ENCODE results near the gene SAMD11. TPM values are rescaled to one million over a fixed set of nuclear protein-coding genes. Genes with fewer than 3 reads are reported as not detected.

Gene SAMD11
- polyA plus RNA-seq, 2 of the 4 experiments (the other 2 are of a cell fraction), result 22.4 to 52.8 TPM

GRCh38 chr1:981955-982558 lies 58.3 kb downstream of the SAMD11 start, which contains the start of gene PERM1:
Gene PERM1, minus strand, starts transcription at chr1:982093. Its CDS starts 1,064 bp downstream, at chr1:981029.
- ATAC-seq (no peak), FAIRE-seq (no peak), DNase-seq (ENCODE audit: low read depth in 1 of 2, low spot score in 1 of 2) (no peak)
- ChIA-PET POLR2A (no interaction called here), CTCF (interaction anchor here (0.8 to 7.6 kb wide), 10 partner anchors 12 to 309 kb away, joined by 3 to 126 read pairs (median 18); partner anchors contain the start of genes HES4 and ISG15)
- no peaks in the 10 kb centered on the region for H3K9me3 ChIP-seq
- no peaks in the 10 kb centered on the region for H3K4me1 ChIP-seq
- WGBS (ENCODE audit: missing lambda C conversion rate), result 80% methylated on average over 3 of the region's 28 CpGs
- H3K27ac ChIP-seq, result no peak within 1 kb of the TSS
- TF ChIP-seq MAX (IDR thresholded peaks at IDR 0.05), result no peak
- no peak for TF ChIP-seq RAD21 (conservative IDR thresholded peaks at IDR 0.05 in 1 of 2, IDR thresholded peaks at IDR 0.05 in 1 of 2)
- TF ChIP-seq TP53 (CRISPR knock-in tag; IDR thresholded peaks at IDR 0.05), result no peak
- TF ChIP-seq GATA3 (IDR thresholded peaks at IDR 0.05; ENCODE audit: borderline replicate concordance), result no peak
- TF ChIP-seq BCL3 (IDR thresholded peaks at IDR 0.05), result no peak
- no peak for TF ChIP-seq CBX8 (IDR thresholded peaks at IDR 0.05)
- TF ChIP-seq RFX5 (IDR thresholded peaks at IDR 0.05), result no peak
- no peak for TF ChIP-seq FOSL2 (IDR thresholded peaks at IDR 0.05)
- no peak for TF ChIP-seq FOSL2 (CRISPR knock-in tag; IDR thresholded peaks at IDR 0.05)
- TF ChIP-seq HMGXB4 (CRISPR knock-in tag; IDR thresholded peaks at IDR 0.05; ENCODE audit: borderline replicate concordance), result no peak
- no peak for TF ChIP-seq ZSCAN20 (CRISPR knock-in tag; IDR thresholded peaks at IDR 0.05)
- no peak for TF ChIP-seq NR3C1 (IDR thresholded peaks at IDR 0.05)
- TF ChIP-seq RCOR1 (IDR thresholded peaks at IDR 0.05; ENCODE audit: low read depth, low read length), result no peak
- TF ChIP-seq PBX3 (IDR thresholded peaks at IDR 0.05), result no peak
- TF ChIP-seq RNF2 (IDR thresholded peaks at IDR 0.05; ENCODE audit: borderline replicate concordance, low read depth), result no peak
- TF ChIP-seq CEBPB (IDR thresholded peaks at IDR 0.05), result no peak
- no peak for TF ChIP-seq NFE2L2 (conservative IDR thresholded peaks at IDR 0.05; ENCODE audit: low read length)
- TF ChIP-seq USF2 (IDR thresholded peaks at IDR 0.05), result no peak
- no peak within 1 kb of the TSS for H3K4me2 ChIP-seq
- no peak within 1 kb of the TSS for H3K4me3 ChIP-seq

GRCh38 chr1:982765-983436 lies 59.2 kb downstream of the SAMD11 start:
- WGBS (ENCODE audit: missing lambda C conversion rate), result 89% methylated on average over 27 of the region's 43 CpGs
- H3K4me3 ChIP-seq, result no peak overlapping the region
- no peak for FAIRE-seq
- H3K9me3 ChIP-seq, result no peaks in the 10 kb centered on the region
- DNase-seq (ENCODE audit: low read depth in 1 of 2, low spot score in 1 of 2), result no peak
- ATAC-seq, result no peak
- TF ChIP-seq CHD4 (IDR thresholded peaks at IDR 0.05; ENCODE audit: borderline replicate concordance) (no peak), KDM5A (IDR thresholded peaks at IDR 0.05) (no peak), NPAS2 (CRISPR knock-in tag; IDR thresholded peaks at IDR 0.05; ENCODE audit: borderline replicate concordance) (no peak), EHMT2 (IDR thresholded peaks at IDR 0.05; ENCODE audit: low read depth) (no peak), CTCF (IDR thresholded peaks at IDR 0.05) (no peak), HES2 (IDR thresholded peaks at IDR 0.05) (no peak), FOSL2 (IDR thresholded peaks at IDR 0.05) (no peak), FOSL2 (CRISPR knock-in tag; IDR thresholded peaks at IDR 0.05) (no peak), RFX5 (IDR thresholded peaks at IDR 0.05) (no peak), TFCP2L1 (CRISPR knock-in tag; IDR thresholded peaks at IDR 0.05) (no peak), ZNF302 (CRISPR knock-in tag; IDR thresholded peaks at IDR 0.05) (no peak), HOXB5 (CRISPR knock-in tag; IDR thresholded peaks at IDR 0.05) (no peak), USF2 (IDR thresholded peaks at IDR 0.05) (no peak), MYC (IDR thresholded peaks at IDR 0.05; ENCODE audit: borderline replicate concordance, low read length) (no peak), GATA3 (IDR thresholded peaks at IDR 0.05; ENCODE audit: borderline replicate concordance) (no peak)
- POLR2A ChIA-PET, result no interaction called here
- H3K4me1 ChIP-seq, result no peaks in the 10 kb centered on the region
- CTCF ChIA-PET, result interaction anchor here (0.8 to 7.6 kb wide), 13 partner anchors 11 to 308 kb away, joined by 3 to 126 read pairs (median 8); partner anchors contain the start of genes HES4 and ISG15
- no peak overlapping the region for H3K4me2 ChIP-seq
- H3K27ac ChIP-seq, result no peak overlapping the region
